GM12865 (cell line): ENCODE results near the gene LBX1.

ENCODE experiments used
- DNase-seq: peaks from one replicate; pipeline ENCODE4 v3.0.0; 2010; ENCODE audit warnings: low read depth
- H3K4me3 ChIP-seq: 2 replicates; pipeline ENCODE4 v1.5.1; 2011; ENCODE audit warnings: mild to moderate bottlenecking, low read depth, low read length, control low read depth
- CTCF ChIP-seq: IDR thresholded peaks from 2 replicates; pipeline ENCODE4 v1.5.1; 2011; ENCODE audit warnings: low read length, control low read depth, low read depth, inconsistent platforms; ENCODE audit not compliant: insufficient read depth; ENCODE audit errors: missing control alignments

The LBX1 gene

GRCh38 chr10:101195921-101196320 lies 33.3 kb downstream of the LBX1 start:
- TF ChIP-seq CTCF: no peak
- no peak for DNase-seq
- no peak overlapping the region for H3K4me3 ChIP-seq

- no peak overlapping the region for H3K4me3 ChIP-seq
- no peak for DNase-seq
These were observed 39.5 kb downstream of the LBX1 start for GRCh38 chr10:101189461-101190401.

DNA sequence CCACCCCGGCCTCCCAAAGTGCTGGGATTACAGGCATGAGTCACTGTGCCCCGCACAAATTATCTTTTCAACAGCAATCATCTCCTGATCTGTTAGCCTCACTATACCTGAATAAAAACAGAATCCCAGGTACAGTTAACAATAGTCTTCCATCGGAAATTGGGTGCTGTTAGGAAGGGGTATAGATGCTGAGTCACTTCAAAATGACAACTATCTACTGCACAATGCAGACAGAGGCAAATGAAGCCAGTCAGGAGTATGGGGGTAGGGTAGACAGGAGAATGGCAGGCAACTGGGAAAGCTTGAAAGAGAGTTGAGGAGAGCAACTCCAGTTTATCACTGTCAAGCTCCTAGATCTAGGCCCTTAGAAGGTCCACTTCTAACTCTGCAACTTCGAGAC lies 40.3 kb downstream of the LBX1 start:
- no peak overlapping the region for H3K4me3 ChIP-seq
- DNase-seq: no peak
- no peak for TF ChIP-seq CTCF

More at GRCh38 chr10:101189461-101190401, 39.5 kb downstream of the LBX1 start:
- TF ChIP-seq CTCF: no peak

DNA sequence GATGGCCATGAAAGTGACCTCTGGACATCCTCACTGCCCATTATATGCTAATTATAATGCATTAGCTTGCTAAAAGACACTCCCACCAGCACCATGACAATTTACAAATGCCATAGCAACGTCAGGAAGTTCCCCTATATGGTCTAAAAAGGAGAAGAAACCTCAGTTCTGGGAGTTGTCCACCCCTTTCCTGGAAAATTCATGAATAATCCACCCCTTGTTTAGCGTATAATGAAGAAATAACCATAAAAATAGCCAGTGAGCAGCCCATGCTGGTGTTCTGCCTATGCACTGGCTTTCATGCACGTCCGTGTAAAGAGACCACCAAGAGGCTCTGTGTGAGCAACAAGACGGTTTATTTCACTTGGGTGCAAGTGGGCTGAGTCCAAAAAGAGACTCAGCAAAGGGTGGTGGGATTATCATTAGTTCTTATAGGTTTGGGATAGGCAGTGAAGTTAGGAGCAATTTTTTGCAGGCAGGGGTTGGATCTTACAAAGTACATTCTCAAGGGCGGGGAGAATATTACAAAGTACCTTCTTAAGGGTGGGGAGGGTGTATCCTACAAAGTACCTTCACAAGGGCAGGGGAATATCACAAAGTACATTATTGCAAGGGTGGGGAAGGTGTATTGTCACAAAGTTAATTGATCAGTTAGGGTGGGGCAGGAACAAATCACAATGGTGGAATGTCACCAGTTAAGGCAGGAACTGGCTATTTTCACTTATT lies 45.6 kb downstream of the LBX1 start:
- no peak for TF ChIP-seq CTCF
- no peak overlapping the region for H3K4me3 ChIP-seq
- DNase-seq: no peak

DNA sequence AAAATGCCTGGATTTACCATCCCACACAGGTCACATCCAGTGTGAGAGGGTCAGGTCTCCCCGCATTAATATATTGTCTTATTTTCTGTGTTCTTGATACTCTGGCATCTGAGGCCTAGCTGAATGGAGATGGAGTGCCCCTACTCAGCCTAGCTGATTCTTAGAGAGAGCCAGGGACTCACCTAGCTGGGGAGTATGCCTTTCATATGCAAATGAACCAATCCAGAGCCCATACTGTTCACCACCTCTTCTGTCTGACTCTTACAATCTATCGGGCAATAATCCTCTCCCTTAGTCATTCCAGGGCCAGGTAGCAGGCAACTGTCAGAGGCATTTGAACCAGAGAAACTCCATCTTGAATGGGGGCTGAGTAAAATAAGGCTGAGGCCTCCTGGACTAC lies 46.3 kb downstream of the LBX1 start:
- H3K4me3 ChIP-seq: no peak overlapping the region
- no peak for DNase-seq
- no peak for TF ChIP-seq CTCF
